CD4-positive, alpha-beta T cell treated with Interleukin-1 beta for 1 hour (primary cell): ENCODE measurements around the gene RAB36.
A peak's percentile ranks its signal among the peaks of the same experiment; 100 is the strongest.

Experiments used
- DNase-seq, 2 donors: peaks; one replicate each; pipeline ENCODE4 v3.0.0-alpha.2; 2020 to 2022

The RAB36 gene

GRCh38 chr22:23108249-23109078, 36.8 kb upstream of the RAB36 start:
- DNase-seq: no peak

- DNase-seq: no peak
Measured at GRCh38 chr22:23109079-23109347, 36.3 kb upstream of the RAB36 start.

GRCh38 chr22:23109441-23109978, 35.8 kb upstream of the RAB36 start:
- no peak for DNase-seq

GRCh38 chr22:23110190-23110921, 34.9 kb upstream of the RAB36 start:
- DNase-seq: no peak

GRCh38 chr22:23110922-23111527, 34.3 kb upstream of the RAB36 start:
- no peak for DNase-seq

- no peak for DNase-seq
Measured at GRCh38 chr22:23112472-23113012, 32.7 kb upstream of the RAB36 start.

- DNase-seq: no peak
Measured at GRCh38 chr22:23113067-23113846, 32.0 kb upstream of the RAB36 start.

- DNase-seq: no peak
Measured at GRCh38 chr22:23113847-23114720, 31.2 kb upstream of the RAB36 start.

- no peak for DNase-seq
Measured at GRCh38 chr22:23114721-23115020, 30.6 kb upstream of the RAB36 start.

- DNase-seq: no peak
Measured at GRCh38 chr22:23115369-23115768, 29.9 kb upstream of the RAB36 start.

- DNase-seq: no peak
Measured at GRCh38 chr22:23115825-23116494, 29.3 kb upstream of the RAB36 start.

- DNase-seq: no peak
Measured at GRCh38 chr22:23116506-23117263, 28.6 kb upstream of the RAB36 start.

GRCh38 chr22:23117275-23117674, 28.0 kb upstream of the RAB36 start:
- DNase-seq: no peak

- DNase-seq: no peak
Measured at GRCh38 chr22:23117891-23118646, 27.2 kb upstream of the RAB36 start.

- DNase-seq: no peak
Measured at GRCh38 chr22:23118647-23119493, 26.4 kb upstream of the RAB36 start.

- peak; percentile 73 to 76 for DNase-seq
Measured at GRCh38 chr22:23119494-23120414, 25.5 kb upstream of the RAB36 start.

- no peak for DNase-seq
Measured at GRCh38 chr22:23120415-23120899, 24.8 kb upstream of the RAB36 start.
